Common myeloid progenitor, CD34-positive (primary cell): ENCODE results near the gene SKIC2.
A peak's percentile ranks its signal among the peaks of the same experiment; 100 is the strongest.
"Not testable (repeated sequence)": the region's sequence is repeated elsewhere in the genome, so short reads cannot be mapped to it uniquely, and the experiment has no call there.

ENCODE experiments used
- CTCF ChIA-PET: fragments of 350-600 bp; sonication (Branson Sonifier 250); formaldehyde crosslinking; loops from one replicate; lab custom pipeline; 2021; ENCODE audit warnings: antibody characterized with exemption; lab: Charles Lee
- POLR2A ChIA-PET: fragments of 350-600 bp; sonication (Branson Sonifier 250); formaldehyde crosslinking; loops from one replicate; lab custom pipeline; 2021; ENCODE audit warnings: antibody characterized with exemption; lab: Charles Lee
- DNase-seq, 3 donors: peaks; one replicate each; pipeline versions ENCODE4 v3.0.0 to v3.0.0-alpha.2; 2013
- H3K27ac ChIP-seq, 2 experiments: 1 replicate in 1 of 2; 2 replicates in 1 of 2; pipeline ENCODE4 v1.7.0; 2013; ENCODE audit warnings: inconsistent platforms in 2 of 2, low read length in 2 of 2, mild to moderate bottlenecking in 2 of 2, low read depth in 1 of 2, moderate library complexity in 1 of 2; ENCODE audit not compliant: severe bottlenecking in 2 of 2, insufficient read depth in 1 of 2, poor library complexity in 1 of 2
- H3K27me3 ChIP-seq, 5 experiments: replicated peaks in 2 of 5; 1 replicate in 3 of 5; 2 replicates in 2 of 5; pipeline versions ENCODE4 v1.6.1 to v1.7.0; 2013; ENCODE audit warnings: low read length in 4 of 5, mild to moderate bottlenecking in 2 of 5, moderate library complexity in 2 of 5, inconsistent platforms in 1 of 5; ENCODE audit not compliant: insufficient read depth in 5 of 5, control insufficient read depth in 4 of 5
- H3K36me3 ChIP-seq, 4 experiments: 1 replicate in 2 of 4; 2 replicates in 2 of 4; pipeline versions ENCODE4 v1.6.1 to v1.7.0; 2013; ENCODE audit warnings: low read length in 3 of 4, control low read depth in 1 of 4, mild to moderate bottlenecking in 1 of 4; ENCODE audit not compliant: control insufficient read depth in 4 of 4, insufficient read depth in 4 of 4
- H3K4me1 ChIP-seq, 4 experiments: 1 replicate in 3 of 4; 2 replicates in 1 of 4; pipeline versions ENCODE4 v1.6.1 to v1.7.1; 2013; ENCODE audit warnings: low read length in 3 of 4, mild to moderate bottlenecking in 3 of 4, control low read depth in 1 of 4, inconsistent platforms in 1 of 4, moderate library complexity in 1 of 4; ENCODE audit not compliant: control insufficient read depth in 4 of 4, insufficient read depth in 4 of 4; ENCODE audit errors: control extremely low read depth in 1 of 4
- H3K4me3 ChIP-seq, 7 experiments: 1 replicate in 4 of 7; 2 replicates in 3 of 7; pipeline versions ENCODE4 v1.5.1 to v1.7.0; 2013; ENCODE audit warnings: mild to moderate bottlenecking in 7 of 7, low read length in 6 of 7, moderate library complexity in 6 of 7, inconsistent platforms in 2 of 7, low read depth in 2 of 7, control low read depth in 1 of 7; ENCODE audit not compliant: insufficient read depth in 4 of 7, control insufficient read depth in 1 of 7; ENCODE audit errors: extremely low read depth in 1 of 7
- H3K9me3 ChIP-seq, 5 experiments: 1 replicate in 4 of 5; 2 replicates in 1 of 5; pipeline versions ENCODE4 v1.6.1 to v1.7.1; 2013; ENCODE audit warnings: low read length in 4 of 5, mild to moderate bottlenecking in 2 of 5, inconsistent platforms in 1 of 5, low read depth in 1 of 5, moderate library complexity in 1 of 5; ENCODE audit not compliant: control insufficient read depth in 4 of 5, insufficient read depth in 2 of 5; ENCODE audit errors: control extremely low read depth in 1 of 5
- WGBS: methylation state at CpG from one replicate; pipeline ENCODE4 v1.1.5; 2013; ENCODE audit not compliant: insufficient coverage; 5-methylcytosine and 5-hydroxymethylcytosine counted together

SKIC2 gene

GRCh38 chr6:32002546-32003268, 43.7 kb downstream of the SKIC2 start:
- DNase-seq, CTCF ChIA-PET, H3K4me3 ChIP-seq, H3K36me3 ChIP-seq, POLR2A ChIA-PET, H3K27ac ChIP-seq, H3K27me3 ChIP-seq, H3K9me3 ChIP-seq, H3K4me1 ChIP-seq: not testable (repeated sequence)
- WGBS = no CpG with 5 or more reads among the region's 15 CpGs

- CTCF ChIA-PET, POLR2A ChIA-PET, DNase-seq, H3K4me3 ChIP-seq, H3K36me3 ChIP-seq, H3K27me3 ChIP-seq, H3K27ac ChIP-seq, H3K4me1 ChIP-seq, H3K9me3 ChIP-seq: not testable (repeated sequence)
- WGBS = no CpG with 5 or more reads among the region's 7 CpGs
Observed at GRCh38 chr6:32003301-32003700, 44.3 kb downstream of the SKIC2 start.

GRCh38 chr6:32004393-32004792, 45.4 kb downstream of the SKIC2 start:
- H3K4me1 ChIP-seq, H3K27ac ChIP-seq, CTCF ChIA-PET, POLR2A ChIA-PET, H3K27me3 ChIP-seq, H3K9me3 ChIP-seq, H3K4me3 ChIP-seq, H3K36me3 ChIP-seq: not testable (repeated sequence)
- DNase-seq = peak in 1 of 3 donors; percentile 0
- WGBS = no CpG with 5 or more reads among the region's 4 CpGs

GRCh38 chr6:32004864-32005537, 46.0 kb downstream of the SKIC2 start:
- CTCF ChIA-PET, H3K27ac ChIP-seq: not testable (repeated sequence)

GRCh38 chr6:32005538-32005880, 46.5 kb downstream of the SKIC2 start:
- H3K4me3 ChIP-seq, H3K36me3 ChIP-seq, H3K27me3 ChIP-seq, DNase-seq, POLR2A ChIA-PET, H3K27ac ChIP-seq, H3K9me3 ChIP-seq, CTCF ChIA-PET, H3K4me1 ChIP-seq: not testable (repeated sequence)
- WGBS = 97% methylated on average over 4 of the region's 9 CpGs

More at GRCh38 chr6:32004864-32005537, 46.0 kb downstream of the SKIC2 start:
- H3K27me3 ChIP-seq, DNase-seq, H3K36me3 ChIP-seq, POLR2A ChIA-PET, H3K4me3 ChIP-seq, H3K9me3 ChIP-seq, H3K4me1 ChIP-seq: not testable (repeated sequence)
- WGBS = 79% methylated on average over 5 of the region's 13 CpGs

GRCh38 chr6:32005991-32006529, 47.1 kb downstream of the SKIC2 start:
- H3K27me3 ChIP-seq, POLR2A ChIA-PET, H3K9me3 ChIP-seq, H3K4me3 ChIP-seq, H3K27ac ChIP-seq, H3K4me1 ChIP-seq, CTCF ChIA-PET, H3K36me3 ChIP-seq, DNase-seq: not testable (repeated sequence)
- WGBS = 80% methylated on average over 1 of the region's 8 CpGs

GRCh38 chr6:32007086-32007485, 48.1 kb downstream of the SKIC2 start:
- DNase-seq, H3K4me1 ChIP-seq, H3K27me3 ChIP-seq, H3K9me3 ChIP-seq, H3K4me3 ChIP-seq, H3K36me3 ChIP-seq, POLR2A ChIA-PET, CTCF ChIA-PET, H3K27ac ChIP-seq: not testable (repeated sequence)
- 87% methylated on average over 5 of the region's 12 CpGs for WGBS
